CD4-positive, alpha-beta memory T cell (primary cell): Measurements from ENCODE around the gene CRYL1. TPM values are rescaled to one million over a fixed set of nuclear protein-coding genes. Genes with fewer than 3 reads are reported as not detected.
A peak's percentile ranks its signal among the peaks of the same experiment; 100 is the strongest.

Source experiments
- CTCF ChIA-PET: fragments of 350-600 bp; sonication (Branson Sonifier 250); formaldehyde crosslinking; loops from one replicate; lab custom pipeline; 2021; ENCODE audit warnings: inconsistent platforms; ENCODE audit not compliant: partially characterized antibody; lab: Charles Lee
- POLR2A ChIA-PET: fragments of 350-600 bp; sonication (Branson Sonifier 250); formaldehyde crosslinking; loops from one replicate; lab custom pipeline; 2021; ENCODE audit not compliant: partially characterized antibody; lab: Charles Lee
- DNase-seq, 5 donors: peaks; one replicate each; pipeline versions ENCODE4 v3.0.0 to v3.0.0-alpha.2; 2020 to 2022; ENCODE audit warnings: mixed read lengths in 1 of 5
- H3K27ac ChIP-seq: one replicate; pipeline ENCODE4 v1.7.0; 2013; ENCODE audit warnings: low read depth, low read length
- H3K27me3 ChIP-seq: 2 replicates; pipeline ENCODE4 v1.7.0; 2013; ENCODE audit warnings: mild to moderate bottlenecking, low read length, moderate library complexity; ENCODE audit not compliant: insufficient read depth
- H3K36me3 ChIP-seq: 2 replicates; pipeline ENCODE4 v1.7.0; 2013; ENCODE audit warnings: mild to moderate bottlenecking, low read length, moderate library complexity; ENCODE audit not compliant: insufficient read depth
- H3K4me1 ChIP-seq: 2 replicates; pipeline ENCODE4 v1.7.0; 2013; ENCODE audit warnings: mild to moderate bottlenecking, low read length, moderate library complexity; ENCODE audit not compliant: insufficient read depth
- H3K4me3 ChIP-seq, 2 donors: one replicate each; pipeline ENCODE4 v1.7.0; 2013; ENCODE audit warnings: low read length in 2 of 2, mild to moderate bottlenecking in 1 of 2
- H3K9me3 ChIP-seq, 2 donors: one replicate each; pipeline ENCODE4 v1.7.0; 2013; ENCODE audit warnings: low read length in 2 of 2, control low read depth in 1 of 2; ENCODE audit not compliant: control insufficient read depth in 1 of 2
- H3K27ac Mint-ChIP-seq, 7 donors: one replicate each; pipeline ENCODE4 v1.8.0; 2020 to 2021; ENCODE audit warnings: mixed read lengths in 7 of 7, mild to moderate bottlenecking in 6 of 7, inconsistent platforms in 3 of 7, moderate library complexity in 3 of 7
- H3K27me3 Mint-ChIP-seq, 2 donors: one replicate each; pipeline ENCODE4 v1.8.0; 2020 to 2021; ENCODE audit warnings: mixed read lengths in 2 of 2
- H3K36me3 Mint-ChIP-seq, 2 donors: one replicate each; pipeline ENCODE4 v1.8.0; 2020 to 2021; ENCODE audit warnings: mixed read lengths in 2 of 2, inconsistent platforms in 1 of 2, mild to moderate bottlenecking in 1 of 2
- H3K4me1 Mint-ChIP-seq, 4 donors: one replicate each; pipeline ENCODE4 v1.8.0; 2020 to 2021; ENCODE audit warnings: mixed read lengths in 4 of 4, mild to moderate bottlenecking in 1 of 4
- H3K4me3 Mint-ChIP-seq, 8 donors: one replicate each; pipeline ENCODE4 v1.8.0; 2020 to 2021; ENCODE audit warnings: mixed read lengths in 8 of 8, mild to moderate bottlenecking in 7 of 8, moderate library complexity in 6 of 8, inconsistent platforms in 3 of 8
- H3K9me3 Mint-ChIP-seq, 8 donors: one replicate each; pipeline ENCODE4 v1.8.0; 2020 to 2021; ENCODE audit warnings: mixed read lengths in 8 of 8, mild to moderate bottlenecking in 5 of 8, inconsistent platforms in 3 of 8, moderate library complexity in 1 of 8
- intact Hi-C: fragments of 100-400 bp; cut with micrococcal nuclease; formaldehyde crosslinking; loops from one replicate; pipeline ENCODE4 v1.15.1; 2023
- polyA plus RNA-seq, 2 donors: library from polyadenylated mRNA; unstranded; fragments of 300-500 nt; fragmentation: Illumina TruSeq; gene quantifications; one replicate each; pipeline ENCODE4 v1.2.3, GENCODE V29; 2021
- total RNA-seq, 2 experiments: library from RNA; stranded (reverse); gene quantifications; one replicate each; pipeline ENCODE4 v1.2.3, GENCODE V29; 2021

Gene CRYL1
- total and polyA plus RNA-seq, 4 experiments from 2014 or later = 18.1 to 59.1 (median 31.1) TPM

DNA sequence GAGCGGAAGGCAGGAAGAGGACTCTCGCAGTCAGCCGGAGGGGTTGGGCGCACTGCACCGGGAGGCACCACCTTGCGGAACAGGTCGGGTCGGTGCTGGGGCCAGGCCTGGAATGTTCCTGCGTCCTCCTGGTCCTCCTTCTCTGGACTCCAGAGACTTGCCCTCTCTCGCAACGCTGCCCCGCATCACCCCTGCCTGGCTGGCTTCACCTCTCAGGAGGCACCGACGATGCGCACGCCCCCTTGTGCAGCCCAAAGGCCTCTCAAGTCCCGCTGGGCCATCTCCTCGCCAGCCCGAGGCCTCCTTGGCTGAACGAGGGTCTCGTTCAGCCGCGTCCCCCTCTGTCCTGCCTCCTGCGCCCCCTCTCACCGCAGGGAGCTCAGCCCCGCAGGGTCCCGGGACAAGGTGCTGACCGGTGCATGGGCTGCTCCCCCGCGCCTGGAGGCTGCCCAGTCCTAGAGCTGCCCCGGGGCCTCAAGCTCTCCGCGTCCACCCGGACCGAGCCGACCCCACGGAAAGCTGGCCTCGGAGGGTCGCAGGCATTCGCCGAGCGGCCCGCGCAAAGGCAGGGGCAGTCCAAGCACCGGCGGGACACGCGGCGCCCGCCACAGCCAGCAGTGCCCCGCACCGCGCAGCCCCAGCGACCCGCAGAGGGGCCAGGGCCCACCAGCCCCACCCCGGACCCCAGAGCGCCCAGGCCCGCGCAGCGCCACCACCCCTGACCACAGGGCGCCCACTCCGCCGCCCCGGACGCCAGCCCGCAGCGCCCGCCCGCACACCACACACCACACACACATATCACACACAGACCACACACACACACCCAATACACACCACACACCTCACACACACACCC is 133.8 kb downstream of the CRYL1 start:
- Histone ChIP-seq H3K4me3 (no peak overlapping the region), H3K27ac (no peak overlapping the region), H3K36me3 (no peaks in the 10 kb centered on the region), H3K27me3 (no peaks in the 10 kb centered on the region), H3K9me3 (no peaks in the 10 kb centered on the region), H3K4me1 (no peaks in the 10 kb centered on the region)
- no peaks in the 10 kb centered on the region for H3K27me3 Mint-ChIP-seq
- intact Hi-C loops = no loop called here
- no peak for DNase-seq
- ChIA-PET POLR2A (no interaction called here), CTCF (no interaction called here)
- no peaks in the 10 kb centered on the region for H3K36me3 Mint-ChIP-seq
- H3K4me3 Mint-ChIP-seq = no peak overlapping the region
- H3K9me3 Mint-ChIP-seq = peaks cover 0 to 3% (median 0%) of the 10 kb centered on the region in 8 donors
- peaks cover 0 to 4% (median 2%) of the 10 kb centered on the region in 4 donors for H3K4me1 Mint-ChIP-seq
- H3K27ac Mint-ChIP-seq = no peak overlapping the region

DNA sequence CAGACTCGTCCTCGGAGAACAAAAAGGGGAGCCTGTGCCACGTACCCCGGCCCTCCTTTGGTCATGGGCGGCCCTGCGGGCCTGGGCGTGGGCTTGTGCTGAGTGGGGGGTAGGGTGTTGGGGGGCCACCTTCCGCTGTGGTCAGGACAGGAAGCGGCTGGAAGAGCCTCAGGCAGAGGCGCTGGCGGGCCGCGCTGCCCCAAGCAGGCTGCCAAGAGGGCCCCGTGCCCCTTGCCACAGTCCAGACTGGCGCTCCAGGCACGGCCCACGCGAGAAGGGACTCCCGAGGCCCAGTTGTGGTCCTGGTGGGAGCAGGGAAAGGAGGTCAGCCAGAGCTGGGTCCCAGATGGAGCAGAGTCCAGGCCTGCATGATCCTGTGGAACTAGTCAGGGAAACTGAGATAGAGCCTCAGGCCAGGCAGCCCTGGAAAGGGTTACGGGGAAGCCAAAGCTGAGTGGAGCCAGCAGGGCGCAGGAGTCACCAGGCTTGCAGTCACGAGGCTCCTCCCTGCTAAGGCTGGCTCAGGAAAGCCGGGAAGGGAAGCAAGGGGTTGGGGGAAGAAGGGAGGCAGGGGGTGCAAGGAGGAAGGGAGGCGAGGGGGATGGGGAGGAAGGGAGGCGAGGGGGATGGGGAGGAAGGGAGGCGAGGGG is 135.0 kb downstream of the CRYL1 start:
- Mint-ChIP-seq H3K27me3 (no peaks in the 10 kb centered on the region), H3K9me3 (no peaks in the 10 kb centered on the region)

DNA sequence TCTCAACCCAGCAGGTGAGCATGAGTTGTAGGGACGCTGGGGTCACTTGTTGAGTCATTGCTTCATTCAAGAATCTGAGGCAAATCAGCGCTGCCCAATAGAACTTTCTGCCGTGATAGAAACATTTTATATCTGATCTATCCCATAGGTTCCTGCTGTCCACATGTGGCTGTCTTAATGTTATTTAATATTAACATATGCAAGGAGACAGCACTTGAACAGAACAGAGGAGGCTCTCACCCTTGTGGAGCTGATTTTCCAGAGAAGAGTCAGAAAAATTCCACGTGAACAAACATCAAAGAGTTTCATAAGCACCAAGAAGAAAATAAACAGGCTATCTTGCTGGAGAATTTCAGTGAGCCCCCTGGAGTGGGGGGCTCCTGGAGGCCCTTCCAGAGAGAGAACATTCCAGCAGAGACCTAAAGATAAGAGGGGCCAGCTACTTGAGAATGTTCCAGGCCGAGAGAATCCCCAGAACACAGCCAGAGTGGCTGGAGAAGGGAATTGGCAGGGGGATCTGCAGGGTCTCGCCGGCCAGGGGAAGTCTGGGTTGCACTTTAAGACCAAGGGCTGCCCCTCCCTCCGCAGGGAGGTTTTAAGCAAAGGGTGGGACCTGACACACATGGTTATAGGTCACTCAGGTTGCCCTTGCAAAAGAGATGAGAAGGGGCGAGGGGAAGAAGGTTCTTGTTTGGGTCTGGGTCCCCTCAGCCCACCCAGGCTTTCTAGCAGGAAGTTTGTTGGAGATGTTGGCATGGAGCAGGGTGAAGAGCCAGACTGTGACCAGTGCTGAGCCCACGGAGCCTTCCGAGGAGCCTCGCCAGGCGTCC is 135.7 kb downstream of the CRYL1 start:
- H3K4me1 Mint-ChIP-seq = peaks cover 0 to 4% (median 2%) of the 10 kb centered on the region in 4 donors
- POLR2A ChIA-PET = no interaction called here
- no peaks in the 10 kb centered on the region for H3K4me1 ChIP-seq
- intact Hi-C loops = no loop called here
- no peaks in the 10 kb centered on the region for H3K9me3 ChIP-seq
- no peaks in the 10 kb centered on the region for H3K36me3 ChIP-seq
- no peaks in the 10 kb centered on the region for H3K27me3 ChIP-seq
- no peaks in the 10 kb centered on the region for H3K9me3 Mint-ChIP-seq
- no peak overlapping the region for H3K4me3 ChIP-seq
- no peak for DNase-seq
- no peak overlapping the region for H3K4me3 Mint-ChIP-seq
- CTCF ChIA-PET = no interaction called here
- H3K27me3 Mint-ChIP-seq = no peaks in the 10 kb centered on the region
- H3K27ac Mint-ChIP-seq = no peak overlapping the region
- H3K36me3 Mint-ChIP-seq = no peaks in the 10 kb centered on the region
- H3K27ac ChIP-seq = no peak overlapping the region

More for the DNA sequence above, 135.0 kb downstream of the CRYL1 start:
- Histone ChIP-seq H3K27me3 (no peaks in the 10 kb centered on the region), H3K36me3 (no peaks in the 10 kb centered on the region), H3K9me3 (no peaks in the 10 kb centered on the region), H3K4me1 (no peaks in the 10 kb centered on the region), H3K4me3 (no peak overlapping the region), H3K27ac (no peak overlapping the region)
- Mint-ChIP-seq H3K4me3 (no peak overlapping the region), H3K4me1 (peaks cover 0 to 4% (median 2%) of the 10 kb centered on the region in 4 donors), H3K36me3 (no peaks in the 10 kb centered on the region), H3K27ac (peak overlapping the region in 1 of 7 donors; percentile 29)
- intact Hi-C loops = no loop called here
- CTCF ChIA-PET = no interaction called here
- POLR2A ChIA-PET = no interaction called here
- no peak for DNase-seq

DNA sequence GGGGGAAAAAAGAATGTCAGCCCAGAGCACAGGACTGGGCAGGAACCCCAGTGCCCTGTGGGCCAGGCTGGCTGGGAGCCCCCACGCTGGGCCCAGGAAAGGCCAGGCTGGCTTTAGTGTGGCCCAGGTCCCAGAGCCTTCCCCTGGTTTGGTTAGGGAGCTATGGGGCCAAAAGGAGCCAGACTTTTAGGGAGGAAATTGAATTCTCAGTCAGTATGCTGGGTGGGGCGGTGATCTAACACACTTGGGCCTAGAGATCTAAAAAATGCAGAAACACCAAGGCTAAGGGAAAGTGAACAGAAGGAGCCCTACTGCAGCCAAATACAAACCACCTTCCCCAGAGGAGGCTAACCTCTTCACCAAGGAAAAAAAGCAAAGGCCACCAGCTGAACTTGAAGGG is 137.5 kb downstream of the CRYL1 start:
- DNase-seq = no peak
- peaks cover 0 to 4% (median 2%) of the 10 kb centered on the region in 4 donors for H3K4me1 Mint-ChIP-seq
- H3K9me3 ChIP-seq = no peaks in the 10 kb centered on the region
- H3K27ac Mint-ChIP-seq = peak overlapping the region in 1 of 7 donors; percentile 57
- H3K9me3 Mint-ChIP-seq = no peaks in the 10 kb centered on the region
- no peak overlapping the region for H3K27ac ChIP-seq
- POLR2A ChIA-PET = no interaction called here
- CTCF ChIA-PET = no interaction called here
- H3K36me3 ChIP-seq = no peaks in the 10 kb centered on the region
- no peaks in the 10 kb centered on the region for H3K27me3 Mint-ChIP-seq
- no peak overlapping the region for H3K4me3 ChIP-seq
- intact Hi-C loops = no loop called here
- H3K27me3 ChIP-seq = no peaks in the 10 kb centered on the region
- H3K4me3 Mint-ChIP-seq = no peak overlapping the region
- H3K4me1 ChIP-seq = no peaks in the 10 kb centered on the region
- no peaks in the 10 kb centered on the region for H3K36me3 Mint-ChIP-seq

DNA sequence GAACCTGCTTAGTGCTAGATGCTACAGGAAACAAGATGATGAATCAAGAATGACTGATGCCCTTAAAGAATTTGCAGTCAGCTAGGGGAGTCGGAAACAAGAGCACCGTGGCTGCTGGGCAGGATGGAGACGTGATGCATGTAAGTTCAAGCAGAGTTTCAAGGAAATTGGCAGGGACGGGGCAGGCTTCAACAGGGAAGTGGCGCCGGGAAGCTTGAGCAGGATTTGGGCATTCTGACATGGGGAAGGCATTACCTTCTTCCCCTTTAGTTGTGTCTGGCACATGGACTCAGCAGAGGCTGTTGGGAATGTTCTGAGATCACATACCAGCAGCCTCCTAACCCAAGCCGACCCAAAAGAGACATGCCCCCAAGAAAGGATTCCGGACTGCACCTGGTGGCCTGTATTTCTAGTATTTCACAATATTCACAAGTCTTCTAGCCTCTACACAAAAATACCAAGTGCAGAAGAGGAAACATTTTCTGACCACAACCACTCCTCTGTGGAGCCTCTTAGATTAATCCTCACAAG is 138.2 kb downstream of the CRYL1 start:
- POLR2A ChIA-PET = no interaction called here
- no peaks in the 10 kb centered on the region for H3K9me3 ChIP-seq

DNA sequence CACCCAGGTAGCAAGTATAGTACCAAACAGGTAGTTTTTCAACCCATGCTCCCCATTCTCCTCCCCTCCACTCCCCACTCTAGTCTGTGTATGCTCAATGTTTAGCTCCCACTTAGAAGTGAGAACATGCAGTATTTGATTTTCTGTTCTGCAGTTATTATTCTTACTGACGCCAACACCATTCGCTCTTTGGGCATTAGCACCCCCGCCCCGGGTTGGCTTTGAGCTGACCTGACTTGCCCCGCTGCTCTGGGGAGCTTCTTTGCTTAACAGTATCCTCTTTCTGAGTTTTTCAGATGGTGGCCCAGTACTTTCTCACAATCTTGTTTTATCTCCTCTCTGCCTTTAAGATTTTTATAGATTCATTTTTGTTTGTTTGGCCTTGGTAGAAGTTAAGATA is 138.7 kb downstream of the CRYL1 start:
- Mint-ChIP-seq H3K27me3 (no peaks in the 10 kb centered on the region), H3K4me1 (peaks cover 0 to 4% (median 2%) of the 10 kb centered on the region in 4 donors), H3K4me3 (no peak overlapping the region), H3K27ac (peak overlapping the region in 2 of 7 donors; percentile 37 to 65), H3K9me3 (no peaks in the 10 kb centered on the region), H3K36me3 (no peaks in the 10 kb centered on the region)
- intact Hi-C loops = no loop called here
- POLR2A ChIA-PET = no interaction called here
- H3K4me1 ChIP-seq = no peaks in the 10 kb centered on the region
- CTCF ChIA-PET = no interaction called here
- H3K27me3 ChIP-seq = no peaks in the 10 kb centered on the region
- no peak overlapping the region for H3K4me3 ChIP-seq
- DNase-seq = no peak
- no peaks in the 10 kb centered on the region for H3K36me3 ChIP-seq
- no peaks in the 10 kb centered on the region for H3K9me3 ChIP-seq
- no peak overlapping the region for H3K27ac ChIP-seq

More for the DNA sequence above, 138.2 kb downstream of the CRYL1 start:
- peak overlapping the region in 3 of 7 donors; percentile 22 to 65 (median 57) for H3K27ac Mint-ChIP-seq
- no peak for DNase-seq
- H3K4me3 ChIP-seq = no peak overlapping the region
- no peaks in the 10 kb centered on the region for H3K27me3 ChIP-seq
- H3K9me3 Mint-ChIP-seq = no peaks in the 10 kb centered on the region
- H3K27ac ChIP-seq = no peak overlapping the region
- H3K4me3 Mint-ChIP-seq = no peak overlapping the region
- no peaks in the 10 kb centered on the region for H3K4me1 ChIP-seq
- no peaks in the 10 kb centered on the region for H3K36me3 Mint-ChIP-seq
- CTCF ChIA-PET = no interaction called here
- H3K36me3 ChIP-seq = no peaks in the 10 kb centered on the region
- H3K4me1 Mint-ChIP-seq = peaks cover 0 to 4% (median 2%) of the 10 kb centered on the region in 4 donors
- H3K27me3 Mint-ChIP-seq = no peaks in the 10 kb centered on the region
- intact Hi-C loops = no loop called here

DNA sequence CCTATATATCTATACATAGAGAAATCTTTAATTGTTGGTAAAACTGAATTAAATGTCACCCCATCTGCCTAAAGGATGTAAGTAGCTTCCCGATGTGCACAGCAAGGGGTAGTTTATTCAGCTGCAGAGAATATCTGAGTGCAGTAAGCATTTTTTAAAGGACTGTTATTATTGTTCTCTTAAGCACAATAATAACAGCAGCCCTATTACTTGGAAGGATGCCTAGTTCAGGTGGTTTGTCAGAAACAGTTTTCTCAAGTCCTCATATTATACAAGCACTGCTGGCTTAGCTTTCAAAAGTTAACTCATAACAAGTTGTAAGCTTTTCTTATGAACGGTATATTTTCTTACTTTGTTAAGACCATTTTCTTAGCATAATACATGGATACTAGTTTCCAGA is 142.6 kb downstream of the CRYL1 start:
- Histone ChIP-seq H3K4me1 (no peaks in the 10 kb centered on the region), H3K36me3 (no peaks in the 10 kb centered on the region), H3K9me3 (no peaks in the 10 kb centered on the region), H3K27me3 (no peaks in the 10 kb centered on the region), H3K4me3 (no peak overlapping the region), H3K27ac (no peak overlapping the region)
- intact Hi-C loops = no loop called here
- Mint-ChIP-seq H3K27ac (no peak overlapping the region), H3K4me1 (peaks cover 0 to 3% (median 2%) of the 10 kb centered on the region in 4 donors), H3K9me3 (no peaks in the 10 kb centered on the region), H3K4me3 (no peak overlapping the region), H3K27me3 (no peaks in the 10 kb centered on the region), H3K36me3 (no peaks in the 10 kb centered on the region)
- DNase-seq = no peak
- ChIA-PET POLR2A (no interaction called here), CTCF (no interaction called here)
